HG03432 (cell line): Measurements from ENCODE around the gene EPB41L4B.

Experiments used
- ATAC-seq: cut with Tn5 transposase; IDR thresholded peaks from one replicate; pipeline ENCODE4 v1.9.1; 2021; ENCODE audit warnings: mild to moderate bottlenecking, moderate library complexity; ENCODE audit not compliant: unreplicated experiment

EPB41L4B gene

DNA sequence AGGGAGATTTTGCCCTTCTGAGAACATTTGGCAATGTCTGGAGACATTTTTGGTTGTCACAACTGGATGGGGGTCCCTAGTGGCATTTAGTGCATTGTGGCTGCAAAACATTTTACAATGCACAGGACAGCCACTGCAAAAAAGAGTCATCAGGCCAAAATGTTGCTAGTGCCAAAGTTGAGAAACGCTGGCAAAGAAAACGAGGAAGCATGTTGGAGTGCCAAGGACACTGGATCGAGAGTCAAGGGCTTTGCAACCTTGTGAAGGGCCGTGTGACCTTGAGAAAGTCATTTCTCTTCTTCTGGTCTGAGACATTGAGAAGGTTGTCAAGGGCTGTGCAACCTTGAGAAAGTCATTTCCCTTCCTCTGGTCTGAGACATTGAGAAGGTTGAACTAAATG lies 108.1 kb downstream of the EPB41L4B start:
- no peak for ATAC-seq

DNA sequence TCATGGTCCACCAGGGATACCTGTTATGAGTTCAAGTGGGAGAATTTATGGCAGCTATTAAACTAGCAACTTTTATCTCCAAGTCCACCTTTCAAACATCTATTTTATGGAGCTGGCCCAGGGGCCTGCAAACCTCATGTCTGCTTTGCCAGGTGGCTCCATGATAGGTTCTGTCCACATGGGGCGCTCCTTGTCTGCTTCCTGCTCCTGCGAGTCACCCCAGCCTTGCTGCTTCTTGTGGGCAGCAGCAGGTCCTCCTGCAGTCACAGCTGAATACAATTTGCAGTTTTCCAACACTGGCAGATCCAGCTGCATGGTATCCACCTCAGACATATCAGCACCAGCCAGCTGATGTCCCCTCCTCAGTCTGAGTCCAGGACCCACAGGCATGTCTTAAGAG lies 114.2 kb downstream of the EPB41L4B start:
- no peak for ATAC-seq

- no peak for ATAC-seq
Measured at GRCh38 chr9:109205526-109205925, 115.3 kb downstream of the EPB41L4B start.

GRCh38 chr9:109203761-109204360 lies 117.0 kb downstream of the EPB41L4B start:
- ATAC-seq = no peak

GRCh38 chr9:109199676-109200075 lies 121.2 kb downstream of the EPB41L4B start:
- ATAC-seq = no peak

- ATAC-seq = no peak
Measured at GRCh38 chr9:109198736-109199382, 122.0 kb downstream of the EPB41L4B start.

DNA sequence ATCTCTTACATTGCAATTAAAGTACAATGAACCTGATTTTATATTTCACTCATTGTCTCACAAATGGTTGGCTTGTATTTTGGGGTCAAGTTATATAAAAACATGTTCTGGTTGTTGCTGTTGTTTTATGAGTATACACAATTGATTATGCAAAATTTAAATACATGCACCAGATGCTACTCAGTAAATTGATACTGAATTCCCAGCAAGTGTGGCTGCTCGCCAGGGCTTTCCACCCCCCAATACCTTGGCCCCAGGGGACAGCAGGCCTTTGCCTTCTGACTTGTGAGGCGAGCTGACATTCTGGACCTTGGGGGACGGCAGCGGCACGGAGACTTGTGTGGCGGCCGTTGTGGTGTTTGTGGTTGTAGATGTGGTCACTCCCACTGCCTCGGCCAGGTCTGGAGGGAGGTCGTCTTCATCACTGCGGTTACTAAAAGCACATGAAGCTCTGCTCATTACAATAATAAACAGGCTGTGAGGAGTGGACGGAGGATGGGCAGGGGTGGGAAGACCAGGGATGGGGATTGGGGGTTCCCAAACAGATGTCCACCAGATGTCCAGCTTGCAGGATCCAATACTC lies 126.8 kb downstream of the EPB41L4B start:
- no peak for ATAC-seq

- no peak for ATAC-seq
Measured at GRCh38 chr9:109192732-109193361, 128.0 kb downstream of the EPB41L4B start.

GRCh38 chr9:109191746-109192145 lies 129.1 kb downstream of the EPB41L4B start:
- ATAC-seq = no peak

GRCh38 chr9:109190151-109190550 lies 130.7 kb downstream of the EPB41L4B start:
- no peak for ATAC-seq

DNA sequence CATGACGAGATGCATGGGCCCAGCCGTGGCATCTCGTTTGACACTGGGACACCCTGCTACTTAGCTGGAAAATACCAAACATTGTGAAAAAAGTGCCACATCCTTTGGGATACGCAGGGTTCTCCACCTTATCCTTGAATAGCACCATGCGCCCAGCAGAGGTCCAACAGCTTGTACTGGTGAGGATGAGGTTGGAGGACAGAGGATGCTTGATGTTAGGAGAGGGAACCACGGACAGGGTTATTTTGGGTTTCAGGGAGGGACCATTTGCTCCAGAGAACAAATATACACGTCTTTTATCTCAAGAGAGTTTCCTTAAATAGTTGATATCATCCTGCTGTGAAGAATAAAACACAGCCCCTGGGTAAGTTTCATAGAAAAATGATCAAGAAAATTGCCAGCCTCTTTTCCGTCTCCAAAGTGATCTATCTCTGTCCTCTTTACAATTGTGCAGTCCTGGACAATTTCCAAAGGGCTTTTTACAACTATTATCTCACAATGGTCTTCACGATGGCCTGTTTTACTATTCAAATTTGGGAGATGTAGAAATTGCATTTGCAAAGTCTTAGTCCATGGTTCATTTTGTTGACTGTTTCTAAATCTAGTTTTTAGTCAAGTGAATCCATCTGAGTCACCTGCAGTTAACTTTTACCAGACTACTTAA lies 133.9 kb downstream of the EPB41L4B start:
- no peak for ATAC-seq

- peak; percentile 62 for ATAC-seq
Measured at GRCh38 chr9:109182940-109183798, 137.7 kb downstream of the EPB41L4B start.

- ATAC-seq = no peak
Measured at GRCh38 chr9:109182550-109182939, 138.3 kb downstream of the EPB41L4B start.

DNA sequence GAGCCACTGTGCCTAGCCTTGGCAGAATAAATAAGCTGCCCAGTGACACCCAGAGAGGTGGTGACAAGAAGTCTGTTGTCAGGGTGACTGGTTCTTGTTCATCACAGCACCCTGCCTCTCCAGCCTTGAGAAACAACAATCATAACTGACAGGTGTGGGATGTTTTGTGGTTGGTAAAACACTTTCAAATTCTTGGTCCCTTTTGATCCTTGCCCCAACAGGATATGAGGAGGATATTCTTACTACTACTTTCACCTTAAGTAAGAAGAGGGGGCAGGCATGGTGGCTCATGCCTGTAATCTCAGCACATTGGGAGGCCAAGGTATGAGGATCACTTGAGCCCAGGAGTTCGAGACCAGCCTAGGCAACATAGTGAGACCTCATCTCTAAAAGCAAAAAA lies 139.6 kb downstream of the EPB41L4B start:
- ATAC-seq = peak; percentile 75

DNA sequence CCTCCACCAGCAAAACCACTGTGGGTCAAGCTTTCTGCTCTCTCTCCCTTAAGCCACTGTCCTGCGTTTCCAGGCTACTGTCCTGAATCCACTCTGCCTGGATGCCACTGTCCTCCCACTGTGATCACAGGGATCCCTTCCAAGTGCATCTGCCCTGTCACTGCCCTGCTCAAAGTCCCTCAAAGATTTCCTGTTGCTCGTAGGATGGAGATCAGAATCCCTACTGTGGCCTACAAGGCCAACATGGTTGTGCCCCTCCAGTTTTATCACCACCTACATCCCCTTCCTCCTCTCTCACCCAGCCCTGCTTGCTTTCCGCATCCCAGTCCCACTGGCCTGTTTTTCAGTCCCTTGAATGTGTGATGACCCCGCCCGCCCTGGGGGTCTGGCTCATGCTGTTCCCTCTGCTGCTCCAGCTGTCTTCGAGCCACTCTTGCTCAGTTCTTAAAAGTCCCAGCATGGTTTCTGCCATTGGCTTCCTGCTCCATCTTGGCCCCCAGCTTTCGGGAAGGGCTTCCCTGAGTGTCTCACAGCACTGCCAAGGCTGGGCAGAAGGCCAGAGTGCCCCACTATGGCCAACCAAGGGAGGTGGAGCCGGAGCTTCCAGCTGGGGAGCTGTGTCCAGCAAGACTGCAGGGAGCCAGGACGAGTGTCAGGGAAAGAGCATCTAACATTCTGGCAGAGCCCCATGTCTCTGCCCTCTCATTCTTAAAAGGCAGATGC lies 140.9 kb downstream of the EPB41L4B start:
- ATAC-seq = no peak

GRCh38 chr9:109176963-109177362 lies 143.9 kb downstream of the EPB41L4B start:
- no peak for ATAC-seq

DNA sequence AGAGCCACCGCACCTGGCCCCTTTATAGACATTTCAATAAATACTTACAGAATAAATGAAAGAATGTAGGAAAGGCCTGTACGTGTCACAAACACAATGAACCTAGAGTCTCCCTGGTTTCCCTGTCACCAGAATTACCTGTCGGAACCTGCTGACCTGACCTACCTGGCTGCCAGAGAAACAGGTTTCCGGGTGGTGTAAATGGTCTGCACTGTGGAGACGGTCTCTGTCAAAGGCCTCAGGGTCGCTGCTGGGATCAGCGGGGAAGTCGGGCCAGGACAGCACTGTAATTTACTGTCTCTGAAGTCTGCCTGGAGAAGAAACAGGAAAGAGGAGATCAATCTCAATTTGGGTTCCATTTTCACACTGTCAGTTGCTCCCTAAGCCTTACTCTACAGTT lies 144.5 kb downstream of the EPB41L4B start:
- no peak for ATAC-seq

DNA sequence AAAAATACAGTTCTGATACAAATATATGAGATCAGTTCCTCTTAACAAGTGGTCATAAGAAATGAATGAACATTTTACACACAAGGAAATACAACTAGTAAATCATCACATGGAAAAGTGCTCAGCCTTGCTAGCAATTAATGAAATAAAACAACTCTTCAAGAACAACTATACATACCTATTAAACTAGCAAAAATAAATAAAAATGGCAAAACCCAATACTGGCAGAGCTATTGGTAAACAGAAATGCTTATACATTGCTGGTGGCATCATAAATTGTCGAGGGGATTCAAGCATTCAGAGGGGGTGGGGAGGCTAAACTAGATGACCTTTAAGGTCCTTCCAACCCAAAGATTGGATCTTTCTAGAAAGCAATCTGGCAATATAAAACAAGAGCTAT lies 147.9 kb downstream of the EPB41L4B start:
- ATAC-seq = no peak

GRCh38 chr9:109171926-109172325 lies 148.9 kb downstream of the EPB41L4B start:
- no peak for ATAC-seq

DNA sequence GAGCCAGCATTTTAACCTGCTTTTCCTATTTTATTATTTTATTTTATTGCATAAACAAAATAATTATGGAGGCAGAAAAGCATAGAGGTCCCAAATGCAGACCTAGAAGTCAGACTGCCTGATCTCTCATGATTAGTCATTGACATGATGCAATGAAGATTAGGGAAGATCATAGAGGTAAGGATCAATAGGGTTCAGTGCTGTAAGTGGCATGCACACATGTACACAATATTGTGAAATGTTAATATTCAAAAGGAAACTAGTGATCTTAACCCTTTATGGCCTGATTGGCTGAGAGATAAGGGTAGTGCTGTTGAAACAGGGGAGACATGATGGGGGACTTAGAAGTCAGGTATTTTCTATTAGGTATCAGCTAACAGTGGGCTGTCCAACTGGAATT lies 152.7 kb downstream of the EPB41L4B start:
- no peak for ATAC-seq
